ENCODE measurements around the gene AP2B1.

GRCh38 chr17:35597604-35598003 lies 10.5 kb downstream of the AP2B1 start:
- TF ChIP-seq POLR2A (IDR thresholded peaks at IDR 0.05) = no peak
- TF ChIP-seq, protein P1, sequence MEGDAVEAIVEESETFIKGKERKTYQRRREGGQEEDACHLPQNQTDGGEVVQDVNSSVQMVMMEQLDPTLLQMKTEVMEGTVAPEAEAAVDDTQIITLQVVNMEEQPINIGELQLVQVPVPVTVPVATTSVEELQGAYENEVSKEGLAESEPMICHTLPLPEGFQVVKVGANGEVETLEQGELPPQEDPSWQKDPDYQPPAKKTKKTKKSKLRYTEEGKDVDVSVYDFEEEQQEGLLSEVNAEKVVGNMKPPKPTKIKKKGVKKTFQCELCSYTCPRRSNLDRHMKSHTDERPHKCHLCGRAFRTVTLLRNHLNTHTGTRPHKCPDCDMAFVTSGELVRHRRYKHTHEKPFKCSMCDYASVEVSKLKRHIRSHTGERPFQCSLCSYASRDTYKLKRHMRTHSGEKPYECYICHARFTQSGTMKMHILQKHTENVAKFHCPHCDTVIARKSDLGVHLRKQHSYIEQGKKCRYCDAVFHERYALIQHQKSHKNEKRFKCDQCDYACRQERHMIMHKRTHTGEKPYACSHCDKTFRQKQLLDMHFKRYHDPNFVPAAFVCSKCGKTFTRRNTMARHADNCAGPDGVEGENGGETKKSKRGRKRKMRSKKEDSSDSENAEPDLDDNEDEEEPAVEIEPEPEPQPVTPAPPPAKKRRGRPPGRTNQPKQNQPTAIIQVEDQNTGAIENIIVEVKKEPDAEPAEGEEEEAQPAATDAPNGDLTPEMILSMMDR (IDR thresholded peaks at IDR 0.05) = no peak

Measured in stomach (tissue), 4 donors.